HepG2 (cell line): ENCODE results near the gene P2RY2. TPM values are rescaled to one million over a fixed set of nuclear protein-coding genes. Genes with fewer than 3 reads are reported as not detected.

ENCODE experiments used
- AGO2 ChIP-seq: fragments of 200-400 bp; formaldehyde crosslinking; optimal IDR thresholded peaks from 2 replicates; pipeline ENCODE3; 2017; ENCODE audit warnings: mild to moderate bottlenecking, low read depth, low read length, moderate library complexity
- CAMTA2 ChIP-seq: sonication (generic); formaldehyde crosslinking; IDR thresholded peaks from 2 replicates; pipeline ENCODE4 v1.4.0; 2020; ENCODE audit warnings: mild to moderate bottlenecking, missing genetic modification reagents, borderline replicate concordance
- CBX5 ChIP-seq: sonication (generic); formaldehyde crosslinking; IDR thresholded peaks from 2 replicates; pipeline ENCODE4 v1.4.0; 2020; ENCODE audit warnings: missing genetic modification reagents, borderline replicate concordance
- CENPX ChIP-seq: sonication (generic); formaldehyde crosslinking; IDR thresholded peaks from 2 replicates; pipeline ENCODE4 v1.9.0; 2021; ENCODE audit warnings: mild to moderate bottlenecking, missing genetic modification reagents, moderate library complexity
- CHCHD3 ChIP-seq: sonication (generic); formaldehyde crosslinking; IDR thresholded peaks from 2 replicates; pipeline ENCODE4 v1.8.0; 2022; ENCODE audit warnings: mild to moderate bottlenecking, missing genetic modification reagents, moderate library complexity
- ETS1 ChIP-seq: sonication (generic); formaldehyde crosslinking; IDR thresholded peaks from 2 replicates; pipeline ENCODE4 v1.4.0; 2020; ENCODE audit warnings: missing genetic modification reagents
- FOXO1 ChIP-seq: sonication (generic); formaldehyde crosslinking; IDR thresholded peaks from 2 replicates; pipeline ENCODE4 v1.4.0; 2020; ENCODE audit warnings: missing genetic modification reagents
- HIVEP1 ChIP-seq: sonication (generic); formaldehyde crosslinking; IDR thresholded peaks from 2 replicates; pipeline ENCODE4 v1.4.0; 2020; ENCODE audit warnings: mild to moderate bottlenecking, missing genetic modification reagents
- HNRNPK ChIP-seq: fragments of 200-400 bp; formaldehyde crosslinking; IDR thresholded peaks from 2 replicates; pipeline ENCODE4 v1.6.1; 2018; ENCODE audit warnings: low read length, low read depth, moderate library complexity, mild to moderate bottlenecking; ENCODE audit not compliant: poor library complexity, severe bottlenecking
- KAT8 ChIP-seq: IDR thresholded peaks from 2 replicates; pipeline ENCODE4 v1.6.1; 2016; ENCODE audit warnings: missing genetic modification reagents, missing compliant biosample characterization
- KDM4B ChIP-seq: sonication (generic); formaldehyde crosslinking; IDR thresholded peaks from 2 replicates; pipeline ENCODE4 v1.4.0; 2020; ENCODE audit warnings: missing genetic modification reagents
- MAZ ChIP-seq, 2 experiments: sonication (generic) in 1 of 2; formaldehyde crosslinking in 1 of 2; IDR thresholded peaks; 2 replicates each; pipeline versions ENCODE4 v1.5.0 to v1.6.1; 2012 to 2020; ENCODE audit warnings: low read depth in 2 of 2, mild to moderate bottlenecking in 2 of 2, borderline replicate concordance in 1 of 2, improper control_type of control experiment in 1 of 2, low read length in 1 of 2, missing genetic modification reagents in 1 of 2, moderate library complexity in 1 of 2
- NR2C2 ChIP-seq: sonication (generic); formaldehyde crosslinking; IDR thresholded peaks from 2 replicates; pipeline ENCODE4 v1.4.0; 2020; ENCODE audit warnings: missing genetic modification reagents, mild to moderate bottlenecking, moderate library complexity, borderline replicate concordance
- POGZ ChIP-seq: sonication (generic); formaldehyde crosslinking; IDR thresholded peaks from 2 replicates; pipeline ENCODE4 v1.4.0; 2020; ENCODE audit warnings: mild to moderate bottlenecking, missing genetic modification reagents
- SRF ChIP-seq: IDR thresholded peaks from 2 replicates; pipeline ENCODE4 v1.6.1; 2011; ENCODE audit warnings: mild to moderate bottlenecking, low read depth, low read length, moderate library complexity
- SRY ChIP-seq: sonication (generic); formaldehyde crosslinking; IDR thresholded peaks from 2 replicates; pipeline ENCODE4 v1.8.0; 2022; ENCODE audit warnings: mild to moderate bottlenecking, missing genetic modification reagents
- TCF7L2 ChIP-seq: IDR thresholded peaks from 2 replicates; pipeline ENCODE4 v1.6.1; 2011; ENCODE audit warnings: mild to moderate bottlenecking, low read depth, low read length, moderate library complexity
- THYN1 ChIP-seq: sonication (generic); formaldehyde crosslinking; IDR thresholded peaks from 2 replicates; pipeline ENCODE4 v1.8.1; 2023; ENCODE audit warnings: low read depth, mild to moderate bottlenecking, moderate library complexity, missing genetic modification reagents, borderline replicate concordance
- TRAFD1 ChIP-seq: sonication (generic); formaldehyde crosslinking; IDR thresholded peaks from 2 replicates; pipeline ENCODE4 v1.5.1; 2020; ENCODE audit warnings: missing genetic modification reagents, mild to moderate bottlenecking, borderline replicate concordance
- ZBTB1 ChIP-seq: sonication (generic); formaldehyde crosslinking; IDR thresholded peaks from 2 replicates; pipeline ENCODE4 v1.4.0; 2020; ENCODE audit warnings: missing genetic modification reagents, borderline replicate concordance
- ZBTB3 ChIP-seq: sonication (generic); formaldehyde crosslinking; IDR thresholded peaks from 2 replicates; pipeline ENCODE4 v1.4.0; 2020; ENCODE audit warnings: low read depth, mild to moderate bottlenecking, moderate library complexity, missing genetic modification reagents, borderline replicate concordance
- ZBTB7B ChIP-seq: sonication (generic); formaldehyde crosslinking; IDR thresholded peaks from 2 replicates; pipeline ENCODE4 v1.4.0; 2020; ENCODE audit warnings: missing genetic modification reagents
- ZNF136 ChIP-seq: sonication (generic); formaldehyde crosslinking; IDR thresholded peaks from 2 replicates; pipeline ENCODE4 v1.8.1; 2022; ENCODE audit warnings: low read depth, mild to moderate bottlenecking, moderate library complexity, missing genetic modification reagents
- ZNF468 ChIP-seq: sonication (generic); formaldehyde crosslinking; IDR thresholded peaks from 2 replicates; pipeline ENCODE4 v1.8.0; 2022; ENCODE audit warnings: mild to moderate bottlenecking, moderate library complexity, missing genetic modification reagents
- ZNF512B ChIP-seq: sonication (generic); formaldehyde crosslinking; IDR thresholded peaks from 2 replicates; pipeline ENCODE4 v1.5.1; 2020; ENCODE audit warnings: missing genetic modification reagents, mild to moderate bottlenecking, borderline replicate concordance
- polyA plus RNA-seq, 8 experiments: library from polyadenylated mRNA; depleted of rRNA in 3 of 8; stranded (reverse) in 7 of 8; unstranded in 1 of 8; fragments of >200 nt; fragmentation: Illumina TruSeq in 4 of 8; extraction: Trizol in 4 of 8; gene quantifications; 2 replicates each; pipeline versions ENCODE4 v1.2.1 to v1.2.3, GENCODE V29; 2011 to 2016; ENCODE audit warnings: low read depth in 4 of 8, missing spikeins in 1 of 8, mixed read lengths in 1 of 8; ENCODE audit not compliant: insufficient read depth in 1 of 8
- total RNA-seq, 5 experiments: library from RNA; depleted of rRNA; stranded (reverse); fragments of >200 nt; fragmentation: Illumina TruSeq; extraction: Trizol; gene quantifications; 2 replicates each; pipeline ENCODE4 v1.2.3, GENCODE V29; 2016; ENCODE audit warnings: low read depth in 1 of 5

The P2RY2 gene
- total and polyA plus RNA-seq, 2 of the 13 experiments (the other 11 are each of a cell fraction or from before 2014, with no cell fraction given) = 0.95 to 3.1 TPM

- TF ChIP-seq HIVEP1 (CRISPR knock-in tag) (no peak), ZNF468 (CRISPR knock-in tag) (no peak), NR2C2 (CRISPR knock-in tag) (no peak), KAT8 (CRISPR knock-in tag) (no peak), ZBTB7B (CRISPR knock-in tag) (no peak), ZBTB3 (no peak), ZNF136 (CRISPR knock-in tag) (no peak), CAMTA2 (CRISPR knock-in tag) (no peak), ZBTB1 (CRISPR knock-in tag) (no peak), MAZ (IDR thresholded peaks at IDR 0.05; ENCODE audit: borderline replicate concordance, low read depth, low read length) (no peak), MAZ (CRISPR knock-in tag; IDR thresholded peaks at IDR 0.05; ENCODE audit: low read depth) (no peak), CBX5 (CRISPR knock-in tag) (no peak), TCF7L2 (no peak), SRF (no peak), KDM4B (CRISPR knock-in tag) (no peak), SRY (CRISPR knock-in tag) (no peak), THYN1 (CRISPR knock-in tag) (no peak), ZNF512B (no peak), FOXO1 (CRISPR knock-in tag) (no peak), CENPX (CRISPR knock-in tag) (no peak), HNRNPK (no peak), TRAFD1 (CRISPR knock-in tag) (no peak), CHCHD3 (CRISPR knock-in tag) (no peak), AGO2 (no peak), ETS1 (CRISPR knock-in tag) (no peak), POGZ (CRISPR knock-in tag) (no peak)
These were observed 44.2 kb upstream of the P2RY2 start (continued) for GRCh38 chr11:73173755-73174494.
